Caco-2 (cell line): ENCODE data around the gene PTPRG. TPM values are rescaled to one million over a fixed set of nuclear protein-coding genes. Genes with fewer than 3 reads are reported as not detected.

ENCODE experiments used
- BruUV-seq: library from RNA; stranded (reverse); fragments of 400-500 nt; replicated peaks from 2 replicates; lab custom pipeline; 2021; lab: Mats Ljungman, UMichigan
- CTCF ChIA-PET: fragments of 300-600 bp; sonication (Branson Sonifier 250); formaldehyde crosslinking; loops from one replicate; lab custom pipeline; 2022; ENCODE audit warnings: antibody characterized with exemption; lab: Charles Lee
- POLR2A ChIA-PET: fragments of 300-600 bp; sonication (Branson Sonifier 250); formaldehyde crosslinking; loops from one replicate; lab custom pipeline; 2022; ENCODE audit warnings: antibody characterized with exemption; lab: Charles Lee
- DNase-seq, 2 experiments: peaks; one replicate each; pipeline versions ENCODE4 v3.0.0 to v3.0.0-alpha.2; 2020 to 2022
- H3K27me3 ChIP-seq: replicated peaks from 2 replicates; pipeline ENCODE4 v1.6.0; 2011; ENCODE audit warnings: low read length; ENCODE audit not compliant: control insufficient read depth, insufficient read depth
- H3K36me3 ChIP-seq: 2 replicates; pipeline ENCODE4 v1.5.1; 2011; ENCODE audit warnings: low read length; ENCODE audit not compliant: control insufficient read depth, insufficient read depth
- H3K4me1 ChIP-seq: fragments of 250-450 bp; sonication (Bioruptor Pico); 2 replicates; pipeline ENCODE4 v1.5.1; 2020; ENCODE audit warnings: mild to moderate bottlenecking
- H3K4me3 ChIP-seq: 2 replicates; pipeline ENCODE4 v1.5.1; 2011; ENCODE audit warnings: low read depth, mild to moderate bottlenecking, control low read depth, low read length
- H3K9me3 ChIP-seq: fragments of 250-450 bp; sonication (Bioruptor Pico); 2 replicates; pipeline ENCODE4 v1.5.1; 2020; ENCODE audit warnings: mild to moderate bottlenecking, moderate library complexity
- H3K27ac Mint-ChIP-seq: one replicate; pipeline ENCODE4 v1.8.0; 2022; ENCODE audit warnings: mixed read lengths; ENCODE audit not compliant: unreplicated experiment
- H3K27me3 Mint-ChIP-seq: one replicate; pipeline ENCODE4 v1.8.0; 2022; ENCODE audit warnings: mixed read lengths; ENCODE audit not compliant: insufficient read depth, unreplicated experiment
- H3K36me3 Mint-ChIP-seq: one replicate; pipeline ENCODE4 v1.8.0; 2022; ENCODE audit warnings: mild to moderate bottlenecking, mixed read lengths; ENCODE audit not compliant: insufficient read depth, unreplicated experiment
- H3K4me1 Mint-ChIP-seq: one replicate; pipeline ENCODE4 v1.8.0; 2022; ENCODE audit warnings: low read depth, mixed read lengths; ENCODE audit not compliant: unreplicated experiment
- H3K4me3 Mint-ChIP-seq: one replicate; pipeline ENCODE4 v1.8.0; 2022; ENCODE audit warnings: mild to moderate bottlenecking, moderate library complexity, mixed read lengths; ENCODE audit not compliant: unreplicated experiment
- H3K9me3 Mint-ChIP-seq: one replicate; pipeline ENCODE4 v1.8.0; 2022; ENCODE audit warnings: mixed read lengths; ENCODE audit not compliant: unreplicated experiment
- CTCF ChIP-seq, 2 experiments: fragments of 200-600 bp in 1 of 2; IDR thresholded peaks; 1 replicate in 1 of 2; 2 replicates in 1 of 2; pipeline versions ENCODE4 v1.5.1 to v1.8.0; 2011 to 2022; ENCODE audit warnings: antibody characterized with exemption in 1 of 2, control low read depth in 1 of 2, inconsistent platforms in 1 of 2, low read depth in 1 of 2, low read length in 1 of 2, mild to moderate bottlenecking in 1 of 2, moderate library complexity in 1 of 2; ENCODE audit not compliant: insufficient read depth in 1 of 2, severe bottlenecking in 1 of 2, unreplicated experiment in 1 of 2
- intact Hi-C: fragments of 100-400 bp; cut with micrococcal nuclease; formaldehyde crosslinking; loops from one replicate; pipeline ENCODE4 v1.10.0; 2022; ENCODE audit not compliant: unreplicated experiment
- total RNA-seq: library from RNA; stranded (reverse); gene quantifications from 2 replicates; pipeline ENCODE4 v1.2.3, GENCODE V29; 2022

Gene PTPRG
- total RNA-seq, 1 experiment from 2014 or later = 46.4 TPM

DNA sequence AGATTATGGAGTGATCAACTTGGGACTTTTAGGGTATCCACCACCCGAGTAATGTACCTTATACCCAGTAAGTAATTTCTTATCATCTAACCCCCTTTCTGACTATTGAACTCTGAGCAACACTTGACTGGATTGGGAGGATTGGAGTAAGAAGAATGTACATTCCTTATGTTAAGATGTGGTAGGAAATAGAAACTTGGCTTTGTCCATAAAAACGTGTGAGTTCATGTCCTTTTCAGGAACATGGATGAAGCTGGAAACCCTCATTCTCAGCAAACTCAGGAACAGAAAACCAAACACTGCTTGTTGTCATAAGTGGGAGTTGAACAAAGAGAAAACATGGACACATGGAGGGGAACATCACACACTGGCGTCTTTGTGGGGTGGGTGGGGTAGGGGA is 112.3 kb downstream of the PTPRG start:
- TF ChIP-seq CTCF (IDR thresholded peaks at IDR 0.05; ENCODE audit: insufficient read depth in 1 of 2, low read depth in 1 of 2, low read length in 1 of 2, severe bottlenecking in 1 of 2, unreplicated experiment in 1 of 2) = no peak
- Histone ChIP-seq H3K27me3 (no peaks in the 10 kb centered on the region), H3K9me3 (no peaks in the 10 kb centered on the region), H3K4me1 (peaks cover 9% of the 10 kb centered on the region; the same call in 1 of the 2 replicates), H3K36me3 (no peaks in the 10 kb centered on the region), H3K4me3 (no peak overlapping the region)
- intact Hi-C loops = no loop called here
- no peak overlapping the region for H3K27ac Mint-ChIP-seq
- no peaks in the 10 kb centered on the region for H3K36me3 Mint-ChIP-seq
- peaks cover 8% of the 10 kb centered on the region for H3K4me1 Mint-ChIP-seq
- CTCF ChIA-PET = no interaction called here
- BruUV-seq = no TSS peak
- DNase-seq = no peak
- POLR2A ChIA-PET = no interaction called here
- H3K27me3 Mint-ChIP-seq = no peaks in the 10 kb centered on the region
- no peaks in the 10 kb centered on the region for H3K9me3 Mint-ChIP-seq
- no peak overlapping the region for H3K4me3 Mint-ChIP-seq

DNA sequence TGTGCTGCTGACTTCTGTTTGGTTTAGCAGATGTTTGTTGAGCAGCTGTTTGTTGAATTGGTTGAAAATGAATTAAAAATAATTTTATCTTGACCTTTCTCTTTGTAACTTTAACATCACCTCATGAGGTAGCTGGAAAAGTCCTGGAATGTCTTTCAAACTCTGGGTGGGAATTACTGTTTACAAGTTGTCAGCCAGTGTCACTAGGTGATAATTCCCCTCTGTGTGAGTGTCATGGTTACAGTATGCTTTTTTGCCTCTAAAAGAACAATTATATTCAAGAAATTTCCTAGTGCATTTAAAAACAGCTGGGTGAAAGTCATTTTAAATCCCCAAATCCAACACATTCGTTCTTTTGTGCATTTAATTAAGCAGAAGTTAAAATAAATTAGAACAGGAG is 113.2 kb downstream of the PTPRG start:
- Mint-ChIP-seq H3K27ac (no peak overlapping the region), H3K9me3 (no peaks in the 10 kb centered on the region), H3K4me1 (peaks cover 3% of the 10 kb centered on the region), H3K27me3 (no peaks in the 10 kb centered on the region), H3K4me3 (no peak overlapping the region), H3K36me3 (no peaks in the 10 kb centered on the region)
- TF ChIP-seq CTCF (IDR thresholded peaks at IDR 0.05; ENCODE audit: insufficient read depth in 1 of 2, low read depth in 1 of 2, low read length in 1 of 2, severe bottlenecking in 1 of 2, unreplicated experiment in 1 of 2) = no peak
- POLR2A ChIA-PET = no interaction called here
- CTCF ChIA-PET = no interaction called here
- peaks cover 9% of the 10 kb centered on the region; the same call in 1 of the 2 replicates for H3K4me1 ChIP-seq
- no peaks in the 10 kb centered on the region for H3K36me3 ChIP-seq
- H3K9me3 ChIP-seq = no peaks in the 10 kb centered on the region
- DNase-seq = no peak
- intact Hi-C loops = no loop called here
- H3K4me3 ChIP-seq = no peak overlapping the region
- BruUV-seq = no TSS peak
- H3K27me3 ChIP-seq = no peaks in the 10 kb centered on the region

- DNase-seq = no peak
- no peak overlapping the region for H3K27ac Mint-ChIP-seq
- no peaks in the 10 kb centered on the region for H3K4me1 ChIP-seq
- H3K27me3 Mint-ChIP-seq = no peaks in the 10 kb centered on the region
- POLR2A ChIA-PET = no interaction called here
- H3K9me3 ChIP-seq = no peaks in the 10 kb centered on the region
- H3K36me3 ChIP-seq = no peaks in the 10 kb centered on the region
- CTCF ChIA-PET = no interaction called here
- no peaks in the 10 kb centered on the region for H3K27me3 ChIP-seq
- no peaks in the 10 kb centered on the region for H3K9me3 Mint-ChIP-seq
- no TSS peak for BruUV-seq
- H3K4me1 Mint-ChIP-seq = no peaks in the 10 kb centered on the region
- no peak for TF ChIP-seq CTCF (IDR thresholded peaks at IDR 0.05; ENCODE audit: insufficient read depth in 1 of 2, low read depth in 1 of 2, low read length in 1 of 2, severe bottlenecking in 1 of 2, unreplicated experiment in 1 of 2)
- H3K4me3 Mint-ChIP-seq = no peak overlapping the region
- intact Hi-C loops = no loop called here
- H3K4me3 ChIP-seq = no peak overlapping the region
- H3K36me3 Mint-ChIP-seq = no peaks in the 10 kb centered on the region
Observed at GRCh38 chr3:61679026-61679425, 117.7 kb downstream of the PTPRG start.
